GM18505 (cell line): ENCODE data around the gene KCNQ5.

Experiments
- ATAC-seq: cut with Tn5 transposase; IDR thresholded peaks from one replicate; pipeline ENCODE4 v1.9.1; 2021; ENCODE audit not compliant: unreplicated experiment
- POLR2A ChIP-seq: IDR thresholded peaks from 4 replicates; pipeline ENCODE4 v1.6.1; 2011; ENCODE audit warnings: borderline replicate concordance; ENCODE audit not compliant: insufficient read depth, insufficient read length; ENCODE audit errors: extremely low read depth

The KCNQ5 gene

DNA sequence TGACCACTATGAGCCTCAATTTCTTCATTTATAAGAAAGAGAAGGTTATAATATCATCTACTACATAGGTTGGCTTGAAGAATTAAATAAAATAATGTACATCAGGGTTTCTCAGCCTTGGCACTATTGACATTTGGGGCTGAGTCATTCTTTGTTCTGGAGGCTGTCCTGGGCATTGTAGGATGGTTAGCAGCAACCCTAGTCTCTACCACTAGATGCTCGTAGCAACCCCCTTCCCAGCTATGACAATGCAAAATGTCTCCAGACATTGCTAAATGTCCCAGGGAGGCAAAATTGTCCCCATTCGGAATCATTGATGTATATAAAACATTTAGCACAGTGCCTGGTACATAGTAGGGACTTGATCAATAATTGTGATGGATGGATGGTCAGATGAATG, 451.4 kb downstream of the KCNQ5 start:
- no peak for ATAC-seq
- no peak for TF ChIP-seq POLR2A

DNA sequence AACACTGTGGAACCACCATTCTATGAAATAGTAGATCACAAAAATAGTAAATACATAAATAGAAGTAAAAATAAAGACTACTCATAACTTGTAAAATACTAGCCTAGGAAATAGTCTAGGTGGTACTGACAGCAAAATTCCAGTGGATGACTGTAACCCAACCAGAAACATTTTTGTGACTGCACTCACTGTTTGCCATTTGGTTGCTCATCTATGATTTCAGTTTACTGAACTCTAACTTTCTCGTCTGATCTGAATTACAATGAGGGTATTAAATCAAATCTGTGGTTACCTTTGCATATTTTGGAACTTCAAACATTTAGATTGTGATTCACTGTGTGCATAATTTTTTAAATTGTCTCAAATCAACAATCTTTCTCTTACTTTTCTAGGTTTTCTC, 452.3 kb downstream of the KCNQ5 start:
- ATAC-seq: no peak
- no peak for TF ChIP-seq POLR2A

DNA sequence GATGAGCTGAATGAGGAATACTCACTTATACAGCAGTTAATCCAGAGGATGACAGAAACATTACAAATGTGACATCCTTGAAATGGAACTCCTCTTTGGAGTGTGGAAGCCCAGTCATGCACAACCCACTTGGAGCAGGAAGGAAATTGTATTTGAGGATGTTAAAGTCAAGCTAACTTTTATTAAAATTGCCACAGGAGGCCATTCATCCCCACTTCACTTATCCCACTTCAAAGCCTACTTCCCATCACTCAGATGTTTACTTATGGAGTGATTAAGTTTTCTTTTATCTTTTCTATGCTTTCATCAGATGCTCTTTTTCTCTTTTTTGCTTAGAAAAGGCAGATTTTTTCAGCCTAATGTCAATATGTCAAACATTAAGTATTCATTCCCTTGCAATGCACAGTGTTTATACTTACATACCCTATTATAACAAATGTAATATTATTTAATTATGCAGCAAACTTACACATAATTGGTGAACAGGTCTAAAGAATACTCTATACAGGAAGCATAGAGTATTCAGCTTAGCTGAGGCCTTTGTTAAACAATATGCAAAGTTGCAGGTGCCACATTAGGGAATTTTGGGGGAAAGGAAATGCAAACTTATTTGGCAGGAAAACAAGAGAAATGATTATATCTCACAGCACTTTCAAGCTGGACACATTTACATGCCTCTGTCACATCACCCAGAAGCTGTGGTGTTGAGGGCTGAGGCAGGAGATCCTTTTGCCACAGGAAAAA, 454.5 kb downstream of the KCNQ5 start:
- TF ChIP-seq POLR2A: no peak
- ATAC-seq: no peak

DNA sequence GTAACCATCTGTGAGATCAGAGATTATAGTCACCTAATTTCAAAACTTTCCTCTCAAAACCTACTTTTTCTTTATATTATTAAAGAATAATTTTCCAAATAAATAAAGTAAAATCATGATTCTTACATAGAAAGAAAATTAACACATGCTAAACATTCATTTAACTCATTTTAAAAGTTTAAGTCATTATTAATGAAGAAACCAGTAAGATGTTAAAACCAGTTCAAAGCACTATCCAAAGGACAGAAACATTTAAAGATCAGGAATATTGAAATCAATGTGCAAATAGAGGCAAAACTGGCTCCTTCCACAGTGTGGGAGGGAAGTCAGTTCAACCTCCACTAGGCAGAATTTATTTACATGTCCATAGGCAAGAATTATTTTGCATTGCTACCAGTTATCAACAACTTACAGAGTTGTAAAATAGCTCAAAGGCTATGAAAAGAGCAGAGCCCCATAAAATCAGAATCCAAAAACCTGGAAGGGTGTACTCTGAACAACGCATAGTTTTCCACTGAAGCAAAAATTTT, 456.5 kb downstream of the KCNQ5 start:
- no peak for ATAC-seq
- TF ChIP-seq POLR2A: no peak

DNA sequence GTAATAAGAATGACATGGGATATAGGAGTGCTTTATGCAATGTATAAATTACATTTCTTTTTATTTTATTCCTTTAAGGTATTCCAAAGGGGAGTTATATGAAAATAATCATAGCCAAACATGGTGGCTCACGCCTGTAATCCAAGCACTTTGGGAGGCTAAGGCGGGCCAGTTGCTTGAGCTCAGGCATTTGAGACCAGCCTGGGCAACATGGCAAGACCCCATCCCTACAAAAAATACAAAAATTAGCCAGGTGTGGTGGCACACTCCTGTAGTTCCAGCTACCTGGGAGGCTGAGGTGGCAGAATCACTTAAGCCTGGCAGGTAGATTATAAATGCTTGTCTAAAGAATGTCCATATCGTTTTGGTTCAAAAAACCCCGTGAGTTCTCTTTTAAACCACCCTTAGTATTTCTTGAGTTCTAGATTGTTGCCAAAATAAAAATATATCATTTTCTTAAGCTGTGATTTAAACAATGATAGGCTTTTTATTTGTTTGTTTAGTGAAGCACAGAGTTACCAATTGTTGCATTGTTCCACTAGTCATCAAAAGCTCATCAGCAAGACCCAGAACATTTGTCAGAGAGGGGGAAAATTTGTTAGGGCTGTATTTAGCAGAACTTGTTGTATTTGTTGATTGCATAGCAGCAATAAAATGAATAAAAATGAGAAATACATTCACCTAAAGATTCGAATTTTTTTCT, 457.2 kb downstream of the KCNQ5 start:
- TF ChIP-seq POLR2A: no peak
- ATAC-seq: no peak

DNA sequence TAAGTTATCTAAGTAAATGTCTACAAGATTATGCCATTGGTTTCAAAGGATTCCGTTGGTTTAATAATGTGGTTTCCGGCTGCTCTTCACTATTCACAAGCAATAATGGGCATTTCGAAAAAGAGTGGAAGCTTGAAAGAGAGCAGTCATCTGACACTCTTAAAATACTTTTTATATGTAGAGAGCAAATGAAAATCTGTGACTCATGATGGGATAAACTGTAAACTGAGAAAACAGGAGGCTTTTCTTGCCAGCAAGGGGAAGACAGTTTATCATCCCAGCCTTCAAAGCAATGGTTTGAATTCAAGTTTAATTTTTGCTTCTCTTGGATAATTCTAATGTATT, 457.7 kb downstream of the KCNQ5 start:
- no peak for TF ChIP-seq POLR2A

DNA sequence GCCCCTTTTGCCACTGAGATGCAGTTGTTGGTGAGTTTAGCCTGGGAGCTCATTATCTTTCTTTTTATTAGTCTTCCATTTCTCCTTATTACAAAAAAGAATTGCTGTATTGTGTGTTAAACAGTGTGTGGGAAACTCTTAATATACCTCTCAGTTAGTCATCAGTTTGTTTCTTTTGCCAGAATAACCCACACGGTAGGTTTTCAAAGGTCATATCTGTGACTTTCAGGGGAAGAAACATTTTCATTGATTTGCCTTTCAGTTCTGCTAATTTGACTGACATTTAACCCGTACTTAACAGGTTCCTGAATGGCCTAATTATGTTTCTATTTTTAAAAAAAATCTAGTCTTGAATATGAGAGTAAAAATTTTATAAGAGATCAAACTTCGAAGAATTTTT, 458.1 kb downstream of the KCNQ5 start:
- no peak for TF ChIP-seq POLR2A
- ATAC-seq: no peak

More for the DNA sequence above, 457.7 kb downstream of the KCNQ5 start:
- no peak for ATAC-seq

DNA sequence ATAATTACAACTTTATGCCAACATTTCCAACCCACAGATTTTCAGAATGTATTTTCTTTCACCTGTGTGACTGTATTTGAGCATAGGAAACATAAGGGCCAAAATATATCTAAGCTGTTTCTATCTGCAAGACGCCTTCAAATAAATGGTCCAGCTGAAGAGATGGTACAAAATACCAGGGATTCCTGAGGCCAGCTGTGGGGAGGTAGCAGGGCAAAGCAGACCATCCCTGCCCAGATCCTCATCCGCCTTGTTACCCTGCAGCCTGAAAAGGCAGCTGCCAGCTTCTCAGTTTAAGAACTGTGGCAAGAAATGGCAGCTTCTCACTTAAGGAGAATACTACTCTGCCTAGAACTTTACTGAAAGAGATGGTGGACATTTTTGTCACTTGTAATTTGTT, 460.1 kb downstream of the KCNQ5 start:
- TF ChIP-seq POLR2A: no peak
- ATAC-seq: no peak

DNA sequence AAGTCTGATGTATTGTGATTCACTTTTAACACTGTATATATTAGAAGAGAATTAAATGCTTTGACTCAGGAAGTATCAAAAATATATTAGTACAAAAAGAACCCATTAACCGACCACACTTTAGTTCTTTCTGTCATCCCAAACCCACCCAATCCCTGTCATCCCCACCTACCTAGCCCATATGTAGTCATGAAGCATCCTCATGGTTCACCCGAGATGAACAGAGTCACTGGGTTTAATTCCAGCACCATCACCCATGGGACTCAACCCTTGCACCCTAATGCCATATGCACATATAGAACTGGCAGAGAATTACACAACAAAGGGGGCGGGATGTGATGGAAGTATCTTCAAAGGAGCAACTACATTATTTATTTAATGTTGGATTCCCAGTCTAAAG, 462.0 kb downstream of the KCNQ5 start:
- no peak for TF ChIP-seq POLR2A
- ATAC-seq: no peak

DNA sequence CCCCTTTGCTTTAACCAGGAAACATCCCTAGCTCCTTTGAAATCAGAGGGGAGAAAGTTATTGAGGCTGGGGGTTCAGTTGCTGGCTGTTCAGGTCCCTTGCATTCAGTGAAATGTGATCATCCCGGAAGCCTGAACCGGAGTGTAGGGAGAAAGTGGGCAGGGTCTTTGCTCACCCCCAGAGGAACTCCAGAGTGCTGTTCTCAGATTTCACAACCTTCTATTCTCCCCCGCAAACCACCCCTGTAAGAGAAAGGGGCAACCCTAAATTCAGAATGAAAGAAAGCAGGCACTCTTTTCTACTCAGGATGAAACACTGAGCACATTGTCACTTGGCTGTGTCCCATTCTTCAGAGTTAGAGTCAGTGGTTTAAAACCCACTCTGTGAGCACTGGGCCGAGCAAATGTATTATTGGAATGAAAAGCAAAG, 463.6 kb downstream of the KCNQ5 start:
- no peak for ATAC-seq
- TF ChIP-seq POLR2A: no peak

DNA sequence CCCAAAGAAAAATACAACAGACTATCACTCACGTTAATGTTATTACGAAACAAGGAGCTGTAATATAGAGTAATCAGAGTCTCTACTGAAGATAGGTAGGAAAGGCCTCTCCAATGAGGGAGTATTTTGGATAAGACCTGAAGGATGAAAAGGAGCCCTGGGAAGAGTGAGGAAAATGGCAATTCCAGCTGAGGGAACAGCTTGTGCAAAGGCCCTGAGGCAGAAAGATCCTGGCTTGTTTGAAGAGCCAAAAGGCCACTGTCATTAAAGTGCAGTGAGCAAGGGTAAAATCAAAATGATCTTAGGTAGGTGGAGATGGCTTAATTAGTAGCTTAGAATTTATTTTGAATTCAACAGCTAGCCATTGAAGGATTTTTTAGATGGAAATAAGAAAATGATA, 464.9 kb downstream of the KCNQ5 start:
- no peak for TF ChIP-seq POLR2A
- ATAC-seq: no peak

DNA sequence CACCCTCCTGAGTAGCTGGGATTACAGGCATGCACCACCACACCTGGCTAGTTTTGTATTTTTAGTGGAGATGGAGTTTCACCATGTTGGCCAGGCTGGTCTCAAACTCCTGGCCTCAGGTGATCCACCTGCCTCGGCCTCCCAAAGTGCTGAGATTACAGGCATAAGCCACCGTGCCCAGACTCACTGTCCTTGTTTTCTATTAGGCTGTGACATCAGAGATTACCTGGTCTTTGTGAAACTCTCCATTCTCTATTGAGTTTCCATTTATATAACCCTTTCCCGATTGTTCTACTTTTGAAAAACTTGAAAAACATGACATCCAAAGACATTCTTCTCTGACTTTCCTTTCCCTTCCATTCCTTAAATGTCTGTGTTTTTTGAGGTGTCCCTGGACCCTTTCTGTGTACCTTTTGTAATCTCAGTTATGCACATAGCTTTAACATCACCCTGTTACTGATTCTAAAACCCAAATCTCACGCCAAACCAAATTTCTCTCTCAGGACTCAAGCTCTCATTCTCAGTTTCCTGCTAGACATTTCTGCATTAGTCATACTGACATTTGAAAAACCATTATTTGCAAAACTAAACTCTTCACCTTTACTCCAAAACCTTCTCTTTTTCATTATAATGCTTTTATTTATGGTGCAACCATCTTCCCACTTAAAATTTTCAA, 466.4 kb downstream of the KCNQ5 start:
- ATAC-seq: peak; percentile 78
- TF ChIP-seq POLR2A: no peak

DNA sequence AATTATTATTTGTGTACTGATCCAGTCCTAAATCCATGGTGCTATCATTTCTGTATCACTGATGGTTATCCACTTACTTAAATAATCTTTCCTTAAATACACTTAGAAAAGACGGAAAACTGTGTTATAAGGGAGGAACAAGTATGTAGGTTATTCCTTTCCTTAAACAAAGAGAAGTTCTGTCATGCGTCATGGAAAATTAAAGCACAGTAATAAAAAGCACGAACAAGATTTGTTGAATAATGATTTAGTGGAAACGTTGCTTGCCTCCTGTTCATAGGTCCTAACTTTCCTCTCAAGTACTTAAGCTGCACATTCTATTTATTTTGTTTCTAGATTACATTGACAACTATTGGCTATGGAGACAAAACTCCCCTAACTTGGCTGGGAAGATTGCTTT, 483.1 kb downstream of the KCNQ5 start:
- no peak for TF ChIP-seq POLR2A
- no peak for ATAC-seq

DNA sequence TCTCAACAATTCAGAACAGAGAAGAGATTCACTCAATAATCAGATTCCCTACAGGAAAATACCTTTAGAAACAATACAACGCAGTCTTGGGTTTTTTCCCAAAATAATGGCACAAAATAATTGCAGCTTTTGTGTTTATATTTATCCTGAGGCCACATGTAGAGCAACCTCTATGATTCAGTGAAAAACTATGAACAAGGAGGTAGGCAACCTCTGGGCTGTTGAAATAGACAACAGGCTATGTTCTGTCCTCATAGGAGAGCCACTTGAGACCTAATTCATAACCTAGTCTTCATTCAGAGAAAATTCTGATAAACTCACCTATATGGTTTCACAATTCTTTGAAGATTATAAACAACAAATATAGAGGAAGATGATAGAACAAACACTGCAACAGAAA, 485.2 kb downstream of the KCNQ5 start:
- no peak for ATAC-seq

DNA sequence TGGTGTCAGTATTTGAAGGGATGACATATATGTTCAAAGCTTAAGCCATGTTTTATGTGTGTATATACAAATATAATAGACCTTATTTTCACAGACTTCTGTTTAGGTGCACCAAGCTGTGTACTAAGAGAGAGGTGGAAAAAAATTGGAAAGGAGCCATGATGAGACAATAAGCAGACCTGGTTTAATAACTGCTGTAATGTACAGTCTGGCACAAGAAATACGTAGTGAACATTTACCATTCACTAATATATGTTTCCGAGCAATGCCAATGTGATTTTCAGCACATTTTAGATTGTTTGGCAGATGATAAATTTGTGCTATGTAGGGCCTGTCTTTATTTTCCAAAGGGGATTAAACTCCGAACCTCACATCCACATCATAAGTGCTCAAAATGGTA, 487.1 kb downstream of the KCNQ5 start:
- TF ChIP-seq POLR2A: no peak
- no peak for ATAC-seq

More for the DNA sequence above, 485.2 kb downstream of the KCNQ5 start:
- TF ChIP-seq POLR2A: no peak

DNA sequence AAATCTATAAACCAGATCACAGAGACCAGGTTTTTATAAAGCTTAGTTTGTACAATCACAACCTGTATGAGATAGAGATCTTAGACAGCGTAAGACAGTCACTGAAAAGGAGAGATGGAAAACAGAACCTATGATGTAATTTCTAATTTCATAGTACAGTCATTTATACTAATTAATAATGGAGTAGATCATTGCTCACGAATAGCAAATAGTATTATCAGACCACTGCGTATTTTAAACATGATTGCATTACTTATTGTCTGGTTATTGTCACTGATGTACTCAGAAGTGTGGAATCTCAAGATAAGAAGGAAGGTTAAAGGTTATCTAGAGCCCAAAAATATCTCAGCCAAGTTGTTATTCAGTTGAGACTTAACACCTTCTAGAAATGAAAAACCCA, 487.8 kb downstream of the KCNQ5 start:
- TF ChIP-seq POLR2A: no peak
- no peak for ATAC-seq
